BJ (cell line): Measurements from ENCODE around the gene ZDHHC18. TPM values are rescaled to one million over a fixed set of nuclear protein-coding genes. Genes with fewer than 3 reads are reported as not detected.

ENCODE experiments used
- CTCF ChIA-PET: fragments of 350-600 bp; formaldehyde crosslinking; extraction: SDS; loops from one replicate; lab custom pipeline; 2021; ENCODE audit warnings: antibody characterized with exemption, inconsistent platforms; lab: Yijun Ruan, JAX
- POLR2A ChIA-PET: fragments of 300-600 bp; sonication (Branson Sonifier 250); formaldehyde crosslinking; extraction: SDS; loops from one replicate; lab custom pipeline; 2021; ENCODE audit warnings: antibody characterized with exemption; lab: Charles Lee
- DNase-seq: peaks from one replicate; pipeline ENCODE4 v3.0.0-alpha.2; 2011; ENCODE audit warnings: low read depth
- H3K27me3 ChIP-seq: 2 replicates; pipeline ENCODE4 v1.6.0; 2011; ENCODE audit warnings: low read length; ENCODE audit not compliant: control insufficient read depth, insufficient read depth
- H3K36me3 ChIP-seq: 2 replicates; pipeline ENCODE4 v1.5.1; 2011; ENCODE audit warnings: low read length; ENCODE audit not compliant: control insufficient read depth, insufficient read depth
- H3K4me3 ChIP-seq: 2 replicates; pipeline ENCODE4 v1.5.1; 2011; ENCODE audit warnings: low read depth, mild to moderate bottlenecking, control low read depth, low read length
- polyA plus RNA-seq: library from polyadenylated mRNA; depleted of rRNA; stranded (reverse); fragments of >200 nt; gene quantifications from 2 replicates; pipeline ENCODE4 v1.2.3, GENCODE V29; 2011
- TF ChIP-seq, protein P1 (sequence below): IDR thresholded peaks from 2 replicates; pipeline ENCODE4 v1.5.1; 2011; ENCODE audit warnings: low read depth, mild to moderate bottlenecking, control low read depth, inconsistent platforms, low read length, moderate library complexity; ENCODE audit not compliant: insufficient read depth

ZDHHC18 gene
- polyA plus RNA-seq, 1 experiment, result 42.1 TPM

GRCh38 chr1:26785611-26786436 lies 40.7 kb upstream of the ZDHHC18 start:
- TF ChIP-seq, protein P1, sequence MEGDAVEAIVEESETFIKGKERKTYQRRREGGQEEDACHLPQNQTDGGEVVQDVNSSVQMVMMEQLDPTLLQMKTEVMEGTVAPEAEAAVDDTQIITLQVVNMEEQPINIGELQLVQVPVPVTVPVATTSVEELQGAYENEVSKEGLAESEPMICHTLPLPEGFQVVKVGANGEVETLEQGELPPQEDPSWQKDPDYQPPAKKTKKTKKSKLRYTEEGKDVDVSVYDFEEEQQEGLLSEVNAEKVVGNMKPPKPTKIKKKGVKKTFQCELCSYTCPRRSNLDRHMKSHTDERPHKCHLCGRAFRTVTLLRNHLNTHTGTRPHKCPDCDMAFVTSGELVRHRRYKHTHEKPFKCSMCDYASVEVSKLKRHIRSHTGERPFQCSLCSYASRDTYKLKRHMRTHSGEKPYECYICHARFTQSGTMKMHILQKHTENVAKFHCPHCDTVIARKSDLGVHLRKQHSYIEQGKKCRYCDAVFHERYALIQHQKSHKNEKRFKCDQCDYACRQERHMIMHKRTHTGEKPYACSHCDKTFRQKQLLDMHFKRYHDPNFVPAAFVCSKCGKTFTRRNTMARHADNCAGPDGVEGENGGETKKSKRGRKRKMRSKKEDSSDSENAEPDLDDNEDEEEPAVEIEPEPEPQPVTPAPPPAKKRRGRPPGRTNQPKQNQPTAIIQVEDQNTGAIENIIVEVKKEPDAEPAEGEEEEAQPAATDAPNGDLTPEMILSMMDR, result no peak
- Histone ChIP-seq H3K27me3 (no peaks in the 10 kb centered on the region), H3K36me3 (no peaks in the 10 kb centered on the region), H3K4me3 (no peak overlapping the region)
- POLR2A ChIA-PET, result interaction anchor here (1.3 to 1.8 kb wide), 2 partner anchors 14 to 88 kb away, joined by 5 to 6 read pairs; no protein-coding TSS in a partner anchor
- CTCF ChIA-PET, result interaction anchor here (0.8 to 1.7 kb wide), 6 partner anchors 15 to 187 kb away, joined by 3 to 4 read pairs (median 4); no protein-coding TSS in a partner anchor
- DNase-seq, result no peak

DNA sequence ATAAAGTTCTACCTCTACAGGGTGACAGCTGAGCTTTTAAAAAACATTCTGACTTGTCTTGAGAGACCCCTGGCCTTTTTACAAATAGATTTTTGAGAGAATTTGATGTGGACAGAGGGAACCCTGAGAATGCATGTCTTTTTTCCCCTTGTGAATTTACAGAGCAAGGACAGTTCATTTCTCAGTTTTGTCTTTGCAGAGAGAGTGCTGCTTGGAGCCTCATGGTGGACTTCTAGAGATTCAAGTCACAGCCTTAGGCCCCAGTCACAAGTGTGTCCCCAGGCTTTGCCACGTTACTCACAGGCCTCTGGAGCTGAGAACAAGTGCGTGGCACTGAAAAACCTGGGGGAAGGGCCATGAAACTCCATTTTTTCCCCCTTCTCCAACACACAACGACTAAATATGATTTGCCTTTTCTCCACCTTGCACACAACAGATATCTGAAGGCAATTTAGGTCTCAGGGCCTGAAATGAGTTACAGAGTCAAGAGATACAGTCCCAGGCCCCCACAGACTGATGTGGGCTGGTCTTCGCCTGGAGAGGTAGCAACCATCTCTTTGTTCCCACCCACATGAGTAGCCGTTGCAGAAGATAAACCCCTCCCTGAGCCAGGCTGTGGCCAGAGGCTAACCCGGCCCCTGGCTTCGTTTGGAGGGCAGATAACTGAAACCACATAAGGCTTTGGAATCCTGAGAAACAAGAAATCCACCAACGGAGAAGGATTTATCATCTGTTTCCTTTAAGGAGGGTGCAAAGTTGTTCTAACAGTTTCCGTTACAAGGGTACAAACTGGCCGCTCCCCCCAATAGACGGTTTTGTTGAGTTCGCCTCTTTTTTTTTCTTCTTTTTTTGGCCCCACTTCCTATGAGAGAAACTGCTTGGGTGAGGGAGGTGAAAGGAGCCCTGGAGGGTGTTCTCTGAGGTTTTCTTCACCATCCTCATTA lies 39.8 kb upstream of the ZDHHC18 start:
- ChIA-PET CTCF (interaction anchor here (0.8 to 6.2 kb wide), 5 partner anchors 58 to 188 kb away, joined by 3 to 210 read pairs (median 3); no protein-coding TSS in a partner anchor), POLR2A (interaction anchor here (1.3 to 1.8 kb wide), 2 partner anchors 15 to 89 kb away, joined by 5 to 6 read pairs; no protein-coding TSS in a partner anchor)
- TF ChIP-seq, protein P1, result no peak
- DNase-seq, result peak; percentile 77
- Histone ChIP-seq H3K4me3 (peak overlapping the region; percentile 54), H3K27me3 (no peaks in the 10 kb centered on the region), H3K36me3 (0 out of 2 replicates have a peak, but pooled peaks cover 1% of the 10 kb centered on the region)

DNA sequence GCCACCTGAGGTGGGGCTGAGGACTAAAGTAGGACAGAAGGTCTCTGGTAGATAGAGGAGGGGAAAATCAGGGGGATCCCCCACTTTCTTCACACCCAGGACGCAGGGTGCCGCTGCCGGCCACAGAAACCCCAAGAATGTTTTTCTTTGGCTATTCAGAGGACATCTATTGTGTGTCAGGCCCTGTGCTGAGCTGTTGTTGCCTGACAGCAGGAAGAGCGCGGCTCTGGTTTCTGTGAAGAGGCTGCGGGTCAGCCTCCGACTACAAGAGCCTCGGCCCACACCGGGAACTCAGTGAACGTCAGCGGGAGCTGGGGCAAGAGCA lies 39.1 kb upstream of the ZDHHC18 start:
- POLR2A ChIA-PET, result interaction anchor here (0.9 kb wide), 1 partner anchor 88 kb away, joined by 4 read pairs; no protein-coding TSS in a partner anchor
- DNase-seq, result no peak
- CTCF ChIA-PET, result interaction anchor here (0.7 to 6.2 kb wide), 8 partner anchors 12 to 196 kb away, joined by 3 to 210 read pairs (median 8); no protein-coding TSS in a partner anchor
- Histone ChIP-seq H3K27me3 (no peaks in the 10 kb centered on the region), H3K4me3 (peak overlapping the region; percentile 54), H3K36me3 (0 out of 2 replicates have a peak, but pooled peaks cover 1% of the 10 kb centered on the region)
- TF ChIP-seq, protein P1, result no peak

DNA sequence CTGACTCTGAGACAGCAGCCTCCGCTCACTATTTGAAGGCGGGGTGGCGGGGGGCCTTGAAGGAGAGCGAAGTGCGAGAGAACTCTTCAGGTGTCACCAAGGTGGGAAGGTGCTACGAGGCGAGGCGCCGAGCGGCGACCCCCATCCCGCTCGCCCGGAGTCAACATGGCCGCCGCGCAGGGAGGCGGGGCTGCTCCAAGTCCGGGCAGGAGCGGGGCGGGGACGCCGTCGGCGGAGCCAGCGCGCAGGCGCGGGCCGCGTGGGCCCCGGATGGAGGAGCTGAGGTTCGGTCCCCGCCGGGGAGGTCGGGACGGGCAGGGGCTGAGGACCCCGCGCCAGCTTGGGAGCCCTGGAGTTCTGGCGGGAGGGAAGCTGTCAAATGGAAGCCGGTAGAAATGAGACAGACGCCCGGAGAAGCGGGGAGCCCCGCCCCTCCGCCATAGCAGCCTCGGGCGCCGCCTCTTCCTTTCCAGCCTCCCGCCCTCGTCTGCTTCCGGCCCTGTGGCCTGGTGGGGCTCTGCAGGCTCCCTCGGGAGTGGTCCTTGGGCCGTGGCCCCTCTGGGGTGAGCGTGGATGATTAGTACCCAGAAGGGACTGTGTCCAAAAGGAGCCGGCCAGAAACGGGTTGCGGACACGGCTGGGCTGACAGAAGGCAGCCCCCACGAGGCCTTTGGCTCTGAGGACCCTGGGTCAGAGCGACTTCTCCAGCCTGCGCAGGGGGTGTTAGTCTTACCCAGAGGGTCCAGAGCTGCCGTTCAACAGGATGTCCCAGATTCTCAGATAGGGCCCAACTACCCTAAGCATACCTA lies 38.6 kb upstream of the ZDHHC18 start, which contains the start of gene PIGV:
Gene PIGV (plus strand): TSS at position 245 of the 809 bp plus-strand sequence. CDS start 2,866 bp downstream, outside the sequence.
- ChIA-PET POLR2A (interaction anchor here (0.6 to 0.9 kb wide), 4 partner anchors 19 to 651 kb away, joined by 3 to 4 read pairs (median 4); no protein-coding TSS in a partner anchor), CTCF (interaction anchor here (0.7 to 6.2 kb wide), 26 partner anchors 11 to 288 kb away, joined by 3 to 210 read pairs (median 8); no protein-coding TSS in a partner anchor)
- peak within 1 kb of the TSS; percentile 54 for H3K4me3 ChIP-seq
- no peaks in the 10 kb centered on the region for H3K27me3 ChIP-seq
- 0 out of 2 replicates have a peak, but pooled peaks cover 1% of the 10 kb centered on the region for H3K36me3 ChIP-seq
- TF ChIP-seq, protein P1, result no peak
- no peak for DNase-seq
